GM12878 (cell line): ENCODE data around the gene PRR23B.

ENCODE experiments used
- KDM1A ChIP-seq: fragments of 200-600 bp; sonication (generic); IDR thresholded peaks from 2 replicates; pipeline ENCODE4 v1.6.1; 2016; ENCODE audit warnings: borderline replicate concordance
- NFYB ChIP-seq: IDR thresholded peaks from 2 replicates; pipeline ENCODE4 v1.6.1; 2011; ENCODE audit warnings: low read depth, mild to moderate bottlenecking, low read length, improper control_type of control experiment, moderate library complexity; ENCODE audit not compliant: insufficient read depth
- TCF12 ChIP-seq: IDR thresholded peaks from 2 replicates; pipeline ENCODE4 v1.6.1; 2011; ENCODE audit warnings: low read depth, mild to moderate bottlenecking, low read length
- TF ChIP-seq, protein P1 (sequence below), 3 experiments: IDR thresholded peaks in 2 of 3; conservative IDR thresholded peaks in 1 of 3; 2 replicates each; pipeline ENCODE4 v1.5.1; 2011; ENCODE audit warnings: low read depth in 3 of 3, low read length in 3 of 3, mild to moderate bottlenecking in 3 of 3, control low read depth in 2 of 3, moderate library complexity in 2 of 3, inconsistent platforms in 1 of 3, mixed read lengths in 1 of 3; ENCODE audit not compliant: control insufficient read depth in 2 of 3, insufficient read depth in 1 of 3; ENCODE audit errors: extremely low read depth in 1 of 3
- TF ChIP-seq, protein P2 (sequence below): IDR thresholded peaks from 2 replicates; pipeline ENCODE4 v1.6.1; 2011; ENCODE audit warnings: mild to moderate bottlenecking, low read depth, low read length, moderate library complexity; ENCODE audit not compliant: insufficient replicate concordance

DNA sequence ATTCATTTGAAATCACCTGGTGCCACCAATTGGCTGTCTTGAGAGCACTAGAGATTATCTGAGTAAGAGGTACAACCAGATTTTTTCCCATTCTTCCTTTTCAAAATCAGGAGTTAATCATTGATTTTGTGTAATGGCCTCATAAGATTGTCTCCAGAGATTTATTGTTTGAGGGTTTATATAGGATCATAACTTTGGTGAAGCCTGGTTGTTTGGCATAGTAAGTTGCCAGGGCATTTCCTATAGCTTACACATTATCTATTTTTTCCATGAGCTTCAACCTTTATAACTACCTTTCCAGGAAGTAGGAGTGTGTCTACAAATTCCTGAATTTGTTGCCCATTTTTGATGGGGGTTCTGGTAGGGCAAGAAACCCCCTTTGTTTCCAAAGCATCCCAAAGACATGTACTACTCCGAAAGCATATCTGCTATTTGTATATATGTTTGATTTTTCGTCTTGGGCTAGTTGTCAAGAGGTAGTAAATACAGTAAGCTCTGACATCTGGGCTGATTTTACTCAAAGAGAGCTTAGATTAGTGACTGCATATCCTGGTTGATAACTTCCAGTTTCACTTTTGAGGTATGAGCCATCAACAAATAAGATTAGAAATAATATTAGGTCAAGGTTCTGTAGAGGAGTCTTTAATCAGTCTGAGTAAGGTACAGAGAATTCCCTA is 11.7 kb upstream of the PRR23B start:
- TF ChIP-seq, protein P1, sequence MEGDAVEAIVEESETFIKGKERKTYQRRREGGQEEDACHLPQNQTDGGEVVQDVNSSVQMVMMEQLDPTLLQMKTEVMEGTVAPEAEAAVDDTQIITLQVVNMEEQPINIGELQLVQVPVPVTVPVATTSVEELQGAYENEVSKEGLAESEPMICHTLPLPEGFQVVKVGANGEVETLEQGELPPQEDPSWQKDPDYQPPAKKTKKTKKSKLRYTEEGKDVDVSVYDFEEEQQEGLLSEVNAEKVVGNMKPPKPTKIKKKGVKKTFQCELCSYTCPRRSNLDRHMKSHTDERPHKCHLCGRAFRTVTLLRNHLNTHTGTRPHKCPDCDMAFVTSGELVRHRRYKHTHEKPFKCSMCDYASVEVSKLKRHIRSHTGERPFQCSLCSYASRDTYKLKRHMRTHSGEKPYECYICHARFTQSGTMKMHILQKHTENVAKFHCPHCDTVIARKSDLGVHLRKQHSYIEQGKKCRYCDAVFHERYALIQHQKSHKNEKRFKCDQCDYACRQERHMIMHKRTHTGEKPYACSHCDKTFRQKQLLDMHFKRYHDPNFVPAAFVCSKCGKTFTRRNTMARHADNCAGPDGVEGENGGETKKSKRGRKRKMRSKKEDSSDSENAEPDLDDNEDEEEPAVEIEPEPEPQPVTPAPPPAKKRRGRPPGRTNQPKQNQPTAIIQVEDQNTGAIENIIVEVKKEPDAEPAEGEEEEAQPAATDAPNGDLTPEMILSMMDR (IDR thresholded peaks at IDR 0.05 in 2 of 3, conservative IDR thresholded peaks at IDR 0.05 in 1 of 3; ENCODE audit: control insufficient read depth in 2 of 3, extremely low read depth in 1 of 3, insufficient read depth in 1 of 3, low read depth in 3 of 3, low read length in 3 of 3) = no peak
- no peak for TF ChIP-seq NFYB
- no peak for TF ChIP-seq TCF12
- no peak for TF ChIP-seq KDM1A
- TF ChIP-seq, protein P2, sequence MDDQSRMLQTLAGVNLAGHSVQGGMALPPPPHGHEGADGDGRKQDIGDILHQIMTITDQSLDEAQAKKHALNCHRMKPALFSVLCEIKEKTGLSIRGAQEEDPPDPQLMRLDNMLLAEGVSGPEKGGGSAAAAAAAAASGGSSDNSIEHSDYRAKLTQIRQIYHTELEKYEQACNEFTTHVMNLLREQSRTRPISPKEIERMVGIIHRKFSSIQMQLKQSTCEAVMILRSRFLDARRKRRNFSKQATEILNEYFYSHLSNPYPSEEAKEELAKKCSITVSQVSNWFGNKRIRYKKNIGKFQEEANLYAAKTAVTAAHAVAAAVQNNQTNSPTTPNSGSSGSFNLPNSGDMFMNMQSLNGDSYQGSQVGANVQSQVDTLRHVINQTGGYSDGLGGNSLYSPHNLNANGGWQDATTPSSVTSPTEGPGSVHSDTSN = no peak
